HG03558 (cell line): ENCODE measurements around the gene SMG1.
"Not testable (repeated sequence)": the region's sequence is repeated elsewhere in the genome, so short reads cannot be mapped to it uniquely, and the experiment has no call there.

Experiments used
- ATAC-seq: cut with Tn5 transposase; IDR thresholded peaks from one replicate; pipeline ENCODE4 v1.9.1; 2021; ENCODE audit warnings: moderate number of reproducible peaks; ENCODE audit not compliant: unreplicated experiment; ENCODE audit errors: extremely low read depth

The SMG1 gene

DNA sequence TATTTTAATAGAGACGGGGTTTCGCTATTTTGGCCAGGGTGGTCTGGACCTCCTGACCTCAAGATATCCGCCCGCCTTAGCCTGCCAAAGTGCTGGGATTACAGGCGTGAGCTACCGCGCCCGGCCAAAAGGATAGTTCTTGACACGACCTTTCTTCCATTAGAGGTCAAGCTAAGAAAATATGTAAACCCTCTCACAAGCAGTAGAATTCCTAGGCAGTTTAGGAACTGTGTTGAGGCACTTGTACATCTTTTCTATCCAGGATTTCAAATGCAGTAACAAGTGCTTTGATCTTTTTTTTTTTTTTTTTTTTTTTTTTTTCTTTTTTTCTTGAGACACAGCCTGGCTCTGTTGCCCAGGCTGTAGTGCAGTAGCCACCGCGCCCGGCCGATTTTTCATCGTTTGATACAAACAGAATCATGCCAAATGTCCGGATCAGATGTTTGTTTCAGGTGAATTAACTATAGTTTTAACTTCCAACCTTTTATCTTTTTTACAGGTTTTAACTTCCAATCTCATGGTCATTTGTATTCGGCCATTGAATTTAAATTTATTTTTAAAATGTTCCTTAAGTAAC is 123.4 kb downstream of the SMG1 start:
- no peak for ATAC-seq

DNA sequence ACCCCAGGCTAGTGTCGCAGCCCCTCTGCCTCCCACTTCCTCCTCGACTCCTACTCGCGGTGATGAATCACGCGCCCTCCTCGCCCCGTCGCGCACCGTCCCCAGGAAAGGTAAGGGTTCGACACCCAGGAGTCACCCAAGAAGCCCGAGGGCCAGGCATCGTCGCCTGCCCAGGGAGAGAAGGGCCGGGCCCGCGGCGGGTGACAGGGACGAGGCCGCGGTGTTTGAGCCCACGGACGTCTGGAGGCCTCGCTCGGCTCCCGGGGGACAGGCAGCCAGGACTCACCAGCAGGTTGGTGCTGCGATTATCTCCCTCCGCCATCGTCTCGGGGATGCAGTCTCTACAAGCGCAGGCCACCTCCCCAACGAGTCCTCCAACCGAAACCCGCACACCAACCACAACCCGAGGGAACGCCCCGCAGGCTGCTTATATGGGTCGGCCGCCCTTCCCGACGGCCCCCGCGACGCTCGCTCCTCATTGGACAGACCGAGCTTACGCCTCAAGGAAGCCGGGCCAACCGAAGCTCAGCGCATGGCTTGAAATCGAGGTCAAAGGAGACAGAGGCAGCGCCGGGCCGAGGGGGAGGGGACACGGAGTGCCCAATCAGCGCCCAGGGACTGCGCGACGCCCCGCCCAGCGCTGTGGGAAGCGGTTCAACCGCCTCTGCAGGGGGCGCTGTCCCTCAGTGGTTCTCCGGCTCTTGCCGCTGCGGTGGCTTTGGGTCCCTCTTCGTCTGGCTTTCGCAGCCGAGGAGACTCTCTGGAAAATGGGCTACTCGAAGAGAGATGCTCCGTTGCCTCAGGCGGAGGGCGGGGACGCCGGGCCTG is 124.8 kb downstream of the SMG1 start, which contains the start of gene ARL6IP1:
Gene ARL6IP1, minus strand, starts transcription at position 405 of the 828 bp plus-strand sequence. Its CDS starts 83 bp downstream, at position 322.
- ATAC-seq = peak; percentile 86

DNA sequence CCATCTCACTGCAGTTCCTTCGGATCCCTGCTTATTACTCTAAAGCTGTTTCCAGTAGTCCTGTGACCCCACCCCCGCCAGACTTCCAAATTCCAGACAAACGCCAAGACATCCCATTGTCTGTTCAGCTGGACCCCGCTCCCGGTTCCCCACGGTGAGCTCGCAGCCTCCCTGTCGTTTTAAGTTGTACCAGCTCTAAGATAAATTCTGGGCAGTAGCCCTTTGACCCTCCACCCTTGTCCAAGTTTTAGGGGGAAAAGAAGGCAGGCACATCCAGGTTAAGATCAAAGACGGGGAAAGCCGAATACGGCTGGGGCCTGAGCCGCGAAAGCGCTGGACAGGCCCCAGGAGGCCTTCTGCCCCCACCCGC is 125.4 kb downstream of the SMG1 start:
- ATAC-seq = no peak

DNA sequence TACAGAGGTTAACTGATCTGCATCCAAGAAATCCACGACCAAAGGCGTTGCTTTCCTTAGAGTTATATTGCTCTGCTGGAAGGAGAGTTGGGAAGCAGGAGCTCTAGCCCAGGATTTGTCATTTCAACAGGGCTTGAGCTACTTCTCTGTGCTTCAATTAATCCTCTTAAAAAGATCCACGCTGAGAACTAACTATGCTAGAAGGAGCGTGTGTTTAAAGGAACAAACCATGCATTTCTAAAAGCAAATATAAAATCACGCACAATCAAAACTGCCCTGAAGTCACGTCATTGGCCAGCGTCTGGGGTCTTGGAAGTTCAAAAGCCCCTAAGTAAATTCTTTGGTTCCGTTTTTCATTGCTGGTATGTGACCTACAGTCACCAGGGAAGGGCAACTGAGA is 125.9 kb downstream of the SMG1 start:
- no peak for ATAC-seq

DNA sequence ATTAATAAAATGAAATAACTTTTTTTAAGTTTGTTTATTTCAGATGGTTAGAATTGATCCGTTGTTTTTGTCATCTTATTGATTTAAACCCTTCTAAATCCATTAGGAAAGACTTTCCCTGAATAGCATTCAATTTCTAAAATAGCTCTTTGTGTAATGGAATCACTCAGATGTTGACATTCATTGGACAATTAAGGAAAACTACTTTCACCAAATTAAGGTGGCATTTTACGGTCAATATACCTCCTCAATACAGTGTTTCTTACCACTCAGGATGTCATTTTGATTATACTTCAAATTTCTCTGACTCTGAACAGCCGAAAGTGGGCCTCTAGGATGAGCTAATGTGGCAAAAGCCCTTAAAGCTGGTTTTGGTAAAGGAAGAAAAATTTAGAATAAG is 126.7 kb downstream of the SMG1 start:
- ATAC-seq = no peak

DNA sequence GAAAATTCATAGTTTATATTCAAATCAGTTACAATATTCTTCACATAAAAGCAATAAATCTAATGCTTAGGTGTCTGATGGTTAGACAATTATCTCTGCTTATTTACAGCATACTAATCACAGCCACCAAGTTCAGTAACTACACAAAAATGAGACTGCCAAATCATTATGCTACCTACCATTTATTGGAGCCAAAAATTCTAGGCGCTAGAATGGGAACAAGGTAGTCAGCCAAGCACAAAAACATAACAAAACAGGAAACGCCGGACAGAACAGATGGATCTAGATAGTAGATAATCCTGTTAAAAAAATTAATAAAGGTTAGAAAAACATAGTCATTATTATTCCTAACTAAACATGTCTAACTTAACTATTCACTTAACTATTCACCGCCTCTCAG is 128.5 kb downstream of the SMG1 start:
- ATAC-seq = no peak

DNA sequence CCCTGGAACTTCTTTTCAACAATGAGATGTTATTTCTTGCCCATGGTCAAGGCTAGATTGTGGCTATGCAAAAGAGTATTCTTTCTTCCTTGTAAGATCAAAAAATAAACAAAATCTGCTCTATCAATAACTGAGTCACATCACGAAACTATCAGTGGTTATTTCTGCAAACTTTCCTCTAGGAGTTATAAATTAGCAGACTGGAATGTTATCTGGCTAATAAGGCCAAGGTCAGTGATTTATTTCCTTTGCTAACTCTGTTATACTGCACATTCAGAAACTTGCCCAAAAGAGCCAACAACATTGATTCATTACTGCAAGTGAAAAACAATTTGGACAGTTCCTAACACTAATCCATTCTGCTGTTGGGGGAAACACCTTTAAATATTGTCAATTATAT is 129.8 kb downstream of the SMG1 start:
- ATAC-seq = no peak

DNA sequence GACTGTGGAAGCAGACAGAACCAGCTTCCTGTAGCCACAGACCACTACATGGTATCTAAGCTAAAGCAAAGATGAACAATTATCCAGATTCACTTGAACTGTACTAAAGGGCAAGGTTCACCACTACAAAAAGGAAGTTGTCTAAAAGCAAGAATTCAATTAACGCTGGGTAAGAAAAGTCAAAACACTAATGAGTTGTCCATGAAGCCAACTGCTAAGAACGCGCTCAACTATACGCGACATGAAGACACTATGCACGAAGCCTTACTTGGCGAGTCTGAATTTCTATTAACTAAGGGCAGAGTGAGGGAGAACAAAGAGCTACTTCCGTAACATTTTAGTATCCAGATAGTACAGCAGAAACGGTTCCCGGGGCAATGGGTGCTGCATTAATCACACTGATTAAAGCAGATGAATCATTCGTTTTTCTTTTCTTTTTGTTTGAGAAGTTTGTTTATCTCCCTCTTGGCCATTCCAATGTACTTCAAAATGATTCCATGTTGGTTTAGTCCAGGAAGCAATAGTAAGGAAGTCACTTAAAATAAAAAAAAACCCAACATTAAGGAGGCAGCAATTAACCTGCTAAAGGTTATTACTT is 133.3 kb downstream of the SMG1 start:
- no peak for ATAC-seq

DNA sequence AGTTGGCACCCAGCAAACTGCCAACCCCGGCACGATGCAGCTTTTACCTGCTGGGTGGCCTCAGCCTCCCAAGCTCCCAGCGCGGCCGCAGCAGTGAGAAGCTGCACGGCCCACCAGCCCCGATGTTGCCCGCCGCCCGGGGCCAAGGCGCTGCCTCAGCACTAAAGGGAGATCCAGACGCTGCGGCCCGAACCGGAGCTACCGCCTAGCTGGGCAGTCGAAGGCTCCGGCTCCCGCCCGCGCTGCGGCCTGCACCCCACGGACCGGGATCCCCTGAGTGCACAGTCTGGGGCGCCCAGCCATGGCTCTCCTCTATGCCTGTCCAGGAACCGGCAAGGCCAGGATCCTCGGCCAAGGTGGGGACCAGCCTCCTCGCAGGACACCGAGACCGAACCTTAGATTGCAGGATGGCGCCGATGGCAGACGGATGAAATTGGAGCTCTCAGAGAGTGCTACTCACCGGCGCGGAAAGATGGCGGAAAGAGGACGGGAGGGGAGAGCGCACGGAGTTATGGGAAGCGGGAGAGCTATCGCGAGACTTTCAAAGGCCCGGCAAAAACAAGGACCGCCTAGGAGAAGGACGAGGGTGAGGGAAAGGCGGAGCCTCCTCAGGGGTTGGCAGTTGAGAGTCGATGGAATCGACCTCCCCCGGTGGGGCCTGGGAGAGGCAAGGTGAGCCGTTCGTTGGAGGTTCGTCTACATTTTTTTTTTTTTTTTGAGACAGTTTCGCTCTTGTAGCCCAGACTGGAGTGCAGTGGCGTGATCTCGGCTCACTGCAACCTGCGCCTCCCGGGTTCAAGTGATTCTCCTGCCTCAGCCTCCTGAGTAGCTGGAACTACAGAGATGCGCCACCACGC is 136.1 kb downstream of the SMG1 start, which contains the start of gene RPS15A:
Gene RPS15A, minus strand, starts transcription at position 485 of the 857 bp plus-strand sequence. CDS start 1,221 bp downstream, outside the sequence.
- peak; percentile 47 for ATAC-seq

DNA sequence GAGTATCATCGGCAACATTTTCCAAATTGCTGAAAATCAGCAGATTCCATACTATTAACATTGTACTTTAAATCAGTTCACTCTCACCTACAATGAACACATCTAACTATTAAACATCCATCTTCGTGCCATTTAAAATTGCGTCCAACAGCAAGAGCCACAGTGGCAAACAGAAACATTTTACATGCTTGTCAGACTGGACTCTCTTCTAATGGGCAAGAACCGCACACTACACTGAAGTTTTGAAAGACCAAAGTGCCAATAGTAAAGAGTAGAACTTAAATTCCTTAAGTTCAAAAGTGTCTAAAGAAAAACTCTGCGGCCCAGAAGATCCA is 136.7 kb downstream of the SMG1 start:
- no peak for ATAC-seq

DNA sequence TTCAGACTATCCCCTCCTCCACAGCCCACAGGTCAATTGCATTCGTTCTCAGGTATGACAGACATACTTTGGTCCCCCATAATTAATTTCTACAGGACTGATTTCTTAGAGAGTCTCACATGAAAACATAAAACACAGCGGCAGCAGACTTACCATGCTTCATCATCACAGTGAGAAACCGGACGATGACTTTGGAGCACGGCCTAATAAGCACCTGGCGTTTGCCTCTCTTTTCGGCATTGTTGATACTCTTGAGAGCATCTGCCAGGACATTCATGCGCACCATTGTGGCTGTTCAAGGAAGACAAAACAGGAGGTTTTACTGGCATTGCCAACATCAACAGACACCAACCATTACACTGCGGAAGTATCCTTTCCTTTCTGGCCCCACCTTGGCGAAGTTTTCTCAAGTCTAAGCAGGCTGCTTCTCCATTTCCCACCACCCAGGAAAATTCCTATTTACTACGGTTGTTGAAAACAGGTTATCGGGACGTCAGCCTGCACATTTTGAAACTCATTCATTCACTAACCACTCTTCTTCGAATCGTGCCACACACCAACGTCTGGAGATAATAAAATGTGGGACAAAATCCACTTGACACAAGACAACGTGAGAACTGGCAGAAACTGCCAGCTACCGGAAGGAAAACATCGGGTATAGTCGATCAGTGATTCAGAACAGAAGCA is 137.2 kb downstream of the SMG1 start:
- ATAC-seq = no peak

DNA sequence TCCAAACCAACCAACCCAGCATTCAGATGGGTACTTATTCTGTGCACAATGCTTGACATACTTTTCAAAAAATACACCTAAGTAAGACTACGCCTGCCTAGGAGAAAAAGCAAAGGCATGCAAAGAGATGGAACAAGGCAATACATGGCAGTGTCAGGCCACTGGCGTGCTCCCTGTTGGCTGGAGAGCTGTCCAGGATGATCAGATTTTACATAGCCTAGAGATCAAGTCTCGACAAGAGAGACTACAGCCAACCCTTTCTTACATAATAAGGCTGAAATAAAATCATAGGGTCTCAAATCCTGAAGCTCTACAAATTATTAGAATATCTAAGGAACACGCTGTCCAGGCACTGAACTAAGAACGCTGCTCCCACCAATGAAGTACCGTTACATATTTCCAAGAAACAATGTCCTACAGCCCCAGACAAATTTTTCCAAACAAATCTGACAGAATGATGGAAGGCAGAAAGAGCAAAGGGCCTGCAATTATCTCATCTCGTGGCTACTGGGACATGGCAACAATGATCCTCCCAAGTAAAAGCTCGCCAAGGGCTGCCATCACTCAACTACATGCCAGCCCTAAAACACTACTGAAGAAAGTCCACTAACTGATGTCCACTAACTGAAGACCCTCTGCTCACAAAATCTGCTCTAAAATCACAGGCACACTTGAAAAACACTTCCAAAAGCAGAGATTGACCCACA is 141.1 kb downstream of the SMG1 start:
- no peak for ATAC-seq

DNA sequence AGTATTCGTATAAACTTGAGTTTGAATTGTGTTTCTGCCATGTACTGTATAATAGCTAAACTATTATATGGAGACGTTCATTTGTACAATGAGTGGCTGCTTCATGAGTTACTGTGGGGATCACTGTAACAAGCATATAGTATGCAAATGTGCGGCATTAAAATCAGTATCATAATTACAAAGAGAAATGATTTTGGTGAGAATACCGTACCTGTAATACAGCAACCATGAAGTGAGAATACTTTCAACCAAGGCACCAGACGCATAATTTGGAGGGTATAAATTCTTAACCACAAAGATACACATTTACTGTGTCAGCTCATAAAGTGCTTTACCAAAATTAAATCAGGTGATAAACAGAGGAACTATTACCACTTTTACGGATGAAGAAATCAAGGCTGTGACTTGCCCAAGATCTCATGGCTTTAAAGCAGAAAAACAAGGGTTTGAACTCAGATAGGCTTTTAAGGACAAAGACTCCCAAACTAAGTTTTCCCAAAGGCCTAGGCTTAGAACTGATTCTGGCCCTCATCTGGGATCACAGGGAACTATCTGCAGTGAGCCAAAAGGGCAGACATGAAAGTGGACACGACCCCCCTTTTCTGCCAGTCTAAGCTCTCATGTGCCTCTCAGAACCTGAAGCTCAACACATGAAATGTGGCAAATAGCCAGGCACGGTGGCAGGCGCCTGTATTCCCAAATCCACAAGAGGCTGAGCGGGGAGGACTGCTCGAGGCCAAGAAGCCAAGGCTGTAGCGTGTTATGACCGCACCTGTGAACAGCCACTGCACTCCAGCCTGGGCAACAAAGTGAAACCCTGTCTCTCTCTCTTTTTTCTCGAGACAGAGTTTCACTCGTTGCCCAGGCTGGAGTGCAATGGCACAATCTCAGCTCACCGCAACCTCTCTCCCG is 142.5 kb downstream of the SMG1 start:
- ATAC-seq = no peak

DNA sequence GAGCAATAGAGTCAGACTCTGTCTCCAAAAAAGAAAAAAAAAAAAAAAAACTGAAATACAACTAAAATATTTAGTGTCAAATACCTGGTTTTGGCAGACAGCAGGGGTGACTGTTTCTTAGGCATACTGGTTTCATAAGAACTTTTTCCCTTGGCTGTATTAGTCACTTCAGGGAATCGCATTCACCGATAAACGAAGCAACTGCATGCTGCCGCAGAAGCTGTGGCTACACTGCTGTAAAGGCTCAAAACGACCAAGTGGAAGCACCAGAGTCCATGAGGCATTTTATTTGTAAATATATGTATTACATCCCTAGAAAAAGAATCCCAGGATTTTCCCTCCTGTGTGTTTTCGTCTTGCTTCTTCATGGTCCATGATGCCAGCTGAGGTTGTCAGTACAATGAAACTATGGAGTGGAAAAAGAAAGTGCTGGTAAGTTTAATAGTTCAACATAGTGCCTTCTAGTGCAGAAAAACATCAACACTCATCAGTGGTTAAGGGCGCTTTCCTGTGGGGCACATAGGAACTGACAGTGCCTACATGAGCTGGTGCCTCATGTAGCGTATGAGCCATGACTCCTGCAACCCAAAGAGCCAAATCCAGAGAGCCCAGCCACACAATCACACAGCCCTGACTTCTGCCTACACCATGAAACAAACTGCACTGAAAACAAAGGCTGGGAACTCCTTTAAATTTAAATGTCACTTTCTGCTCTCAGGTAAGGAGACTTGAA is 143.3 kb downstream of the SMG1 start:
- ATAC-seq = no peak

DNA sequence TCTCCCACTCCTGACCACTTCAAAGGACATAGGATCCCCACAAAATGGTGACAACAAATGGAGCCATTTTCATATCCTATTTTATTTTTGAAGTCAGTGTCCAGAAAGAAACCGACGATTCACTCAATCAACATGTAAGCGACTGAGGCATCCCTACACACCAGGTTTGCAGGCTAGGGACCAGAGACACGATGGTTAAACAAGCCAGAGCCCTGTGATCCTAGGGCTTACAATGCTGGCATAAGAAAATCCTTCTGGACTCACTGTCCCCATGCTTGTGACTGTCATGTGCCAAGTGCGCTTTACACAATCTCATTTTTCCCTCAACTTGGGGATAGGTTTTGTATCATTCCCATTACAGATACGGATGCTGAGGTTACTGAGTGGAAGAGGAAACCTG is 145.0 kb downstream of the SMG1 start:
- not testable (repeated sequence) for ATAC-seq

DNA sequence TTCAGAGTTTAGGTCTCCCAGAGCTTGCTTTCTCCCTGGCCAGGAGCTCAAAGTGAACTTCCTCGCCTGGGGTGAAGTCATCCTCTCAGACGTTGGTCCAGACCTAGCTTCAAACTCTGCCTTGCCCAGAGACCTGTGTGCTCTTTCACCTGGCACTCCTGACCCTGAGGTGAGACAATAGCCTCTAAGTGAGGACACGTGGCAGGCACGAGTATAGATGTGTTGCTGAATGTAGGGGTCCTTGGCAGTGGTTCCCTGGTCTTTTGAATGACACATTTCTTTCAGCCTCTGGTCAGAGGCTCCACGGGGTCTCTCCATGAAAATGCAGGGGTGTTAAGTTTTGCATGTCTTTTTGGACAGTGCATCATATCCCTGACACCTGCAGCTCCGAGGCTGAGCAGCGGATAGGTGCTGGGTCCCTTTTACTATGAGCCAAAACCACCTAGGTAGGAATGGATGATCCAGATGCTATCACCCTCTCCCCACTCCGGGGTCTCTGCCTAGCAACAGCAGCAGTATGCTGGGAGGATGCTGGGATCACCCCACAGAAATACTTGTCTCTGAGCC is 145.7 kb downstream of the SMG1 start:
- not testable (repeated sequence) for ATAC-seq

DNA sequence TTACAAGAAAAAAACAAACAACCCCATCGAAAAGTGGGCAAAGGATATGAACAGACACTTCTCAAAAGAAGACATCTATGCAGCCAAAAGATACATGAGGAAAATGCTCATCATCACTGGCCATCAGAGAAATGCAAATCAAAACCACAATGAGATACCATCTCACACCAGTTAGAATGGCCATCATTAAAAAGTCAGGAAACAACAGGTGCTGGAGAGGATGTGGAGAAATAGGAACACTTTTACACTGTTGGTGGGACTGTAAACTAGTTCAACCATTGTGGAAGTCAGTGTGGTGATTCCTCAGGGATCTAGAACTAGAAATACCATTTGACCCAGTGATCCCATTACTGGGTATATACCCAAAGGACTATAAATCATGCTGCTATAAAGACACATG is 148.5 kb downstream of the SMG1 start:
- not testable (repeated sequence) for ATAC-seq
